GM21528 (cell line): Measurements from ENCODE around the gene ATAD2B.

ENCODE experiments used
- ATAC-seq: cut with Tn5 transposase; IDR thresholded peaks from one replicate; pipeline ENCODE4 v1.9.1; 2021; ENCODE audit warnings: mild to moderate bottlenecking, moderate library complexity; ENCODE audit not compliant: unreplicated experiment, low FRiP score

The ATAD2B gene

GRCh38 chr2:23838996-23839395, 87.9 kb downstream of the ATAD2B start:
- no peak for ATAC-seq

GRCh38 chr2:23838581-23838980, 88.3 kb downstream of the ATAD2B start:
- ATAC-seq, result no peak

DNA sequence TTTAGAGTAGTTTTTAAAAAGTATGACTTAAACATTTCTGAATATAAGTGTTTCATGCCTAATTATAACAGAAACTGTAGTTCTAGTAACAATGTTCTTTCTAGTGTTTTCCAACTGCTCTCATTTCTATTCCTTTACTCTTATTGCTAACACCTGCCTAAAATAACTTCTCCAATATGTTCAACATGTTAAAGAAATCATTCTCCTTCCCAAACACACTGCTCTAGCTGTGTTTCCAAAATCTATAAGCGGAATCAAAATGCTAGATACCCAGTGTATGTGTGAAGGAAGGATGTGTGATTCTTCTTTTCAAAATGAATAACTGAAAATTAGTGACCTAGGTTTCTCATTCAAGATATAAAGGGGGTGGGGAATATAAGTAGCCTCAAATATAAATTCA, 89.1 kb downstream of the ATAD2B start:
- ATAC-seq, result no peak

DNA sequence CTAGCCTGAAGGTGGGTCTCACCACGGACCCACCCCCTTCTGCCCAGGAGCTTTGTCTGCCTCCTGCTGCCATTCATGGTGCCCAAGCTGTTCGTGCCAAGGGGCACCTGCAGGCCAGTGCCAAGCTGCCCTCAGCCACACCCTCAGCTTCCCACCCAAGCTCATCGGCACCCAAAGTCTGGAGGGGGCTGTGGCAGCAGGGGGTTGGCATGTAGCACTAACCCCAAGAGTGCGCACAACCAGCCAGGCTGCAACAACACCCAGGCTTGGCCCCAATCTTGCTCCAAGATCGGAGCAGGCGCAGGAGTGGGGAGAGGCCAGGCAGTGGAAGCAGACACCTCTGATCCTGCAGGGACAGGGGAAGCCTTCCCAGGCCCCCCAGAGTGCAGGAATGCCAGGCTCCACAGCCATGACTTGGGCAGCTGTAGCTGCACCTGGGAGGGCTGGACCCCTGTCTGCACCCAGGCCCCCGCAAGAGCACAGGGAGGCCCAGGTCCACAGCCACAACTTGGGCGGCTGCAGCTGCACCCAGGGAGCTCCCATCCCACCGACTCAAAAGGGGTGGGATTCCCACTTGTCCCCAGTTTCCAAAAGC, 89.9 kb downstream of the ATAD2B start:
- no peak for ATAC-seq

DNA sequence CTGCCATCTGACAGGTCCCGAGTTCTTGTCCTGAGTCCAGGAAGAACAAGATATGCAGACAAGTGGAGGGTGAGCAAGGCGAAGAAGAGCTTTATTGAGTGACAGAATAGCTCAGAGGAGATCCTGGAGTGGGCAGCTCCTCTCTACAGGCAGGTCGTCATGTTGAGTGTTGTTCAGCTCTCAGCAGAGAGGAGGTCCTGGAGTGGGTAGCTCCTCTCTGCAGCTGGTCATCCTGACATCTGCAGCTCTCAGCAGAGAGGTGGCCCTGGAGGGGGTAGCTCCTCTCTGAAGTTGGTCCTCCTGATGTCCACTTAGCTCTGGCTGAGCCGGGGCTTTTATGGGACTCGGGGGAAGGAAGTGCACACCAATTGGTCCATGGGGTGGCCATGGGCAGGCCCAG, 90.4 kb downstream of the ATAD2B start:
- no peak for ATAC-seq

GRCh38 chr2:23835988-23836387, 90.9 kb downstream of the ATAD2B start:
- ATAC-seq, result no peak

DNA sequence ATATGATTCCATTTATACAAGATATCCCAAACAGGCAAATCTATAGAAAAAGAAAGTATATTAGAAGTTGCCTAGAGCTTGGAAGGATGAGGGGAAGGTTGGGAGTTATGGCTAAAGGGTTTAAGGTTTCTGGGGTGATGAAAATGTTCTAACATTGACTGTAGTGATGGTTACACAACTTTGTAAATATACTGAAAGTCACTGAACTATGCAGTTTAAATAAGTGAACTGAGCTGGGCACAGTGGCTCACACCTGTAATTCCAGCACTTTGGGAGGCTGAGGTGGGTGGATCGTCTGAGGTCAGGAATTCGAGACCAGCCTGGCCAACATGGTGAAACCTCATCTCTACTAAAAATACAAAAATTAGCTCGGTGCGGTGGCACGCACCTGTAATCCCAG, 91.5 kb downstream of the ATAD2B start:
- ATAC-seq, result no peak

GRCh38 chr2:23828986-23829385, 97.9 kb downstream of the ATAD2B start:
- no peak for ATAC-seq

DNA sequence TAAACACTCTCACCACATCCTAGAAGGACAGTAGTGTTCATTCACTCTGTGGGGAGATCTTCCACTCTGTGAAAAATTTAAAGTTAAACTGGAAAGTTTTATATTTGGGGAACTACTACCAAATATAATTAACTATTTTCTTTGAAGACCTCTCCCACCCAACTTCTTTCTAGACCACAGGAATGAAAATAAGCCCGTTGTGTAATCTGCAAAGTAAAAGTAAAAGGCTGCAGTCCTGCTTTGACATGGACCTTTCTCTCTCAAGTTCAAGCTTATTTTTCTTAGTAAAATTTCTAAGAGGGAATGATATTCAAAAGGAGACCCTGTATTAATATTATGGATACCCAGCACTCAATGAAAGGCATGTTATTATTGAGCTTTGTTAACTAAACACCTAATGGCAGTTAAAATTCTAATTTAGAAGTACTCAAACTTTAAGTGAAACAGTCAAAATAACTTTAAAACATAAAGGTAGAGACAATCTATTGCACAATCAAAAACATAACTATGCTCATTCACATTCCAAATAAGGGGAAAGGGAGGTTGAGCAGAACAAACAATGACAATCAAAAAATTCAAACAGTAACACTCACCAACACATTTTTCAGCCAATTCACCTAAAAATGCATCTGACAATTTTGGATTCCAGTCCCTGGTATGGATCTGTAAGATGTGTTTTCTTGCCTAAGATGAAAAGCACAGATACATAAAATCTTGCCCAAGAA, 98.5 kb downstream of the ATAD2B start:
- ATAC-seq, result no peak

GRCh38 chr2:23827287-23827686, 99.6 kb downstream of the ATAD2B start:
- ATAC-seq, result no peak

DNA sequence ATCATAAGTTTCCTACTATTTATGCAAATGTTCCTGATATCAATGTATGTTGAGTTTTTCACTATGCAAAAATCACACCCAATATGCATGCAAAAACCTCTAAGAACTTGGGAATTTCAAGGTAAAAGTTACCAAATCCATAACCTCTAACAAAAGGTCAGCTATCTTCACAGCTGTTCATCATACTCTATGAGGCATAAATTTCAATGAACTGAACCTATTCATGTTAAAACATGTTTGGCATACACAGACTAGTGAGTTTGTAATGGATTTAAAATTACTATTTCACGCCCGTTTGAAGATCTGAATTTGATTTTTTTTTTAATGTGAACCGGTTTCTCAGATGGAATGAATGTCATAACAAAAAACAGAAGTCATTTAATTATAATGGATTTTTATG, 100.2 kb downstream of the ATAD2B start:
- ATAC-seq, result no peak

- no peak for ATAC-seq
These were observed 100.9 kb downstream of the ATAD2B start for GRCh38 chr2:23826040-23826439.

DNA sequence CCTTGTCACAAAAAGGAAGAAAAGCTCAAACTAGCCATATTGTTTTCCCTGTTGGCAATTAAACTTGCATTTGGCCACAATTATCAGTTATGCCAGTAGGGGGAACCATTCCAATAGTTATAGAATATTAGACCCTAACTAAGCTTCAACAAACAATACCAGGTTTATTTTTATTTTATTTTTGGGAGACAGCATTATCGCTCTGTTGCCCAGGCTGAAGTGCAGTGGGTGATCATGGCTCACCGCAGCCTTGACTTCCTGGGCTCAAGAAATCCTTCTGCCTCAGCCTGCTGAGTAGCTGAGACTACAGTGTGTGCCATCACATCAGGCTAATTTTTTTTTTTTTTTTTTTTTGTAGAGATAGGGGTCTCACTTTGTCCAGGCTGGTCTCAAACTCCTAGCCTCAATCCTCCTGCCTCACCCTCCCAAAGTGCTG, 102.1 kb downstream of the ATAD2B start:
- ATAC-seq, result no peak

GRCh38 chr2:23823863-23824262, 103.1 kb downstream of the ATAD2B start:
- ATAC-seq, result no peak

- ATAC-seq, result no peak
These were observed 112.0 kb downstream of the ATAD2B start for GRCh38 chr2:23814963-23815362.

DNA sequence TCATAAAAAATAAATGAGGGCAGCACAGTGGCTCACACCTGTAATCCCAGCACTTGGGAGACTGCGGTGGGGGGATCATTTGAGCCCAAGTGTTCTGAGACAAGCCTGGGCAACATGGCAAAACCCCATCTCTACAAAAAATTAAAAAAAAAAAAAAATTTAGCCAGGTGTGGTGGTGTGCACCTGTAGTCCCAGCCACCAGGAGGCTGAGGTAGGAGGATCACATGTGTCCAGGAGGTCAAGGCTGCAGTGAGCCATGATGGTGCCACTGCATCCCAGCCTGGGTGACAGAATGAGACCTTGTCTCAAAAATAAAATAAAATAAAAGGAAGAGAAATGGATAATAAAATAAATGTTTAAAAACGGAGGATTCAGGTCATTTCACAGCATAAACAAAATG, 113.5 kb downstream of the ATAD2B start:
- no peak for ATAC-seq

DNA sequence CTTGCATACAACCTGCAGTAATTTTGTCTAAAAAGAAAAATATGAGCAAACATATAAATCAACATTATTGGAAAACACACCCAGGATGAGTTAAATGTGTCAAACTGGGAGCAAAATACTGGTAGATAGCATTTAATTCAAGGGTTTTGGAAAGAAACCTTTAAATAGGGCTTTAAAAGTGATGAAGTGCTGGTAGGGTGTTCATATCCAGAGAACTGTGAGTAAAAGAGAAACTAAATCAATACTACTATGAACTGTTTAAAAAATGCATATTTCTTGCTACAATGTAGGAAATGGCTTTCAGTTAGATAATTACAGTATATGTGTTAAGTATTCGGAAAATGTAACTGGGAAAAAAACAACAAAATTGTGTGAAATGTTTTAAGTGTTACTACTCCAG, 117.8 kb downstream of the ATAD2B start:
- ATAC-seq, result no peak

DNA sequence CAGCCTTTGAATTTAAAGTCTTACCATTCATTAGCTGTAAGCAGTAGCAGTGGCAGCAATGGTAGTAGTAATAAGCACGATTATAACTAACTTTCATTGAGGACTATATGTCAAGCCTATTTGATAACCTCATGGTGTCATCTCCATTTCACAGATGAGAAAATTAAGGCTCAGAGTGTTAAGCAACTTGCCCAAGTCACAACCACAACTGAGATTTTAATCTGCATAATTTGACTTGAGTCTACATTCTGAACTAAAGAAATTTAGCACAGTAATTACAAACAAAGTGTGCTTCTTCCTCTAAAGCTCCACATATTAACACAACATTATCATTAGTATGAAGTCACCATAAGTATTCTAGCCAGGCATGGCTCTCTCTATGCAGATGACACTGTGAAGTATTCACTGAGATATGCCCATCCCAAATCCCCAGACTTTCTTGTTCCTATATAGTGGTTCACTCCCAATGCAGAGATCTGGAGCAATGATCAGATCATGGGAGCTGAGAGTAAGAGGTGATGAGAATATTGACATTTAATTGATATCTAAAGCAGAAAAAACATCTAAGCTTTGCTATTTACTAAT, 120.2 kb downstream of the ATAD2B start:
- no peak for ATAC-seq

DNA sequence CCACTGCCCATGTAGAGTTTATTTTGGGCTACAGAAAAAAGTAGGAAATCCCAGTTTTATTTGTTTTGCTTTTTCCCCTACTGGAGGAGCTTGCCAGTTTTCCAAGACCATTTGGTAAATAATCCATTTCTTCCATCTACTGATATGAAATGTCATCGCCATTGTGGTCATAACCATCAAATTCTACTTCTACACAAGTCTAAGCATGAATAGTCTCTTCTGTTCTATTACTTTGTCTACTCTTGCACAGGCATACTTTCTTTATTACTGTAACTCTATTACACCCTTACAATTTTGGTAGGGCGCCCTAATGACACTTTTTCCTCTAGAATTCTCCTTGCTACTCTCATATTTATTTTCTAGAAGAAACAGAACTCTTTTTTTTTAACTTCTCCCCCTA, 120.7 kb downstream of the ATAD2B start:
- ATAC-seq, result no peak

GRCh38 chr2:23803965-23804542, 122.9 kb downstream of the ATAD2B start:
- ATAC-seq, result no peak

DNA sequence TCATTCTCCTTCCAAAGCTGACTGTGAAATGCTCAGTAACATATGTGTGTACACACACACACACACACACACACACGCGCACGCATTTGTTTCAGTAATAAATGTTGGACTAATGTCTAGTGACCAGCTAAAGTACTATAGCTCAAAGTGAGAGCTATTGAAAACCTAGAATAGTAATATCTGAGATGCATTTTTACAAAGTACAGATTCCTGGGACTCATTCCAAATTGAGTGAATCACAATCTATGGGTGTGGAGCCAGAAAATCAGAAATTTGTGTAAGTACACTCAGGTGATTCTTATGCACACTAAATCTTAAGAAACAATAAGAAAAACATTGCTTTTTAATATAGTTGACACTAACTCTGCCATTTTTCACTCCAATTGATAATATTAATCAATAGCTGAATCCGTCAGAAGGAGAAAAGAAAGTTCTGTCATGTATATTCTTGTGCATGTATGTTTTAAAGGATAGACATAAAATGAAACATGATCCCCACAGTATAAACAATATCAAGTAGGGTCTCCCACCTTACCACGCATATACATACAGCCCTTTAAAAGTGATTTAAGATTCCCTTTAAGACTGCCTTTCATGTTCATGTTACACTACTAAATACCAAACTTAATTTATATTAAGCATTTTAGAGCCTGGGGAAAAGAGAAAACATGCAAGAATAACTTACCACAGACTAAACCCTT, 123.5 kb downstream of the ATAD2B start:
- no peak for ATAC-seq
